Measurements from ENCODE around the gene ZGPAT.

Gene ZGPAT

DNA sequence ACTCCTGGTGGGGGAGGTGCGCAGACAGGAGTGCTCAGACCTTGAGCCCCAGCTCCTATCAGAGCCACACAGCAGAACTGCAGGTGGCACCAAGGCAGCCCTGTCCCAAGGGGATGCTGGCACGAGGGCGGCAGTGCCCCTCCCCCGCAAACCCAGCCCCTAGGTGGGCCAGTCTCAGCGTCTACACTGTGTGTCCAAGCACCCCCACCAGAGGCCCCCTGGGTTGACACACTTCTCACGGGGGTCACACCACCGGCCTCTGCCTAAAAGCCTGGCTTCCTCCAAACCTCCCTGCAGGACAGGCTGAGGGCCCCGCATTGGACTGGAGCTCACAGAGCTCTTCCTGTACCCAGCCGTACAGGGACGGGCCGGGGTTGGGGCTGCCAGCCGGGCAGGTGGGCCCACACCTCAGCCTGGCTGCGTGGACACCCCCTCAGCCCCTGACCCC, 39.8 kb downstream of the ZGPAT start:
- Histone ChIP-seq H3K27ac (ENCODE audit: low read length) (no peak overlapping the region), H3K27me3 (ENCODE audit: insufficient read depth, low read length) (no peaks in the 10 kb centered on the region), H3K9ac (ENCODE audit: low read depth, low read length) (no peak overlapping the region), H3K9me3 (ENCODE audit: insufficient read depth, low read depth, low read length) (no peaks in the 10 kb centered on the region), H3K4me1 (ENCODE audit: insufficient read depth, low read length) (no peaks in the 10 kb centered on the region), H3K4me3 (ENCODE audit: low read length) (no peak overlapping the region), H3K36me3 (ENCODE audit: insufficient read depth, low read depth, low read length) (peaks cover 14% of the 10 kb centered on the region; the same call in 1 of the 2 replicates)

DNA sequence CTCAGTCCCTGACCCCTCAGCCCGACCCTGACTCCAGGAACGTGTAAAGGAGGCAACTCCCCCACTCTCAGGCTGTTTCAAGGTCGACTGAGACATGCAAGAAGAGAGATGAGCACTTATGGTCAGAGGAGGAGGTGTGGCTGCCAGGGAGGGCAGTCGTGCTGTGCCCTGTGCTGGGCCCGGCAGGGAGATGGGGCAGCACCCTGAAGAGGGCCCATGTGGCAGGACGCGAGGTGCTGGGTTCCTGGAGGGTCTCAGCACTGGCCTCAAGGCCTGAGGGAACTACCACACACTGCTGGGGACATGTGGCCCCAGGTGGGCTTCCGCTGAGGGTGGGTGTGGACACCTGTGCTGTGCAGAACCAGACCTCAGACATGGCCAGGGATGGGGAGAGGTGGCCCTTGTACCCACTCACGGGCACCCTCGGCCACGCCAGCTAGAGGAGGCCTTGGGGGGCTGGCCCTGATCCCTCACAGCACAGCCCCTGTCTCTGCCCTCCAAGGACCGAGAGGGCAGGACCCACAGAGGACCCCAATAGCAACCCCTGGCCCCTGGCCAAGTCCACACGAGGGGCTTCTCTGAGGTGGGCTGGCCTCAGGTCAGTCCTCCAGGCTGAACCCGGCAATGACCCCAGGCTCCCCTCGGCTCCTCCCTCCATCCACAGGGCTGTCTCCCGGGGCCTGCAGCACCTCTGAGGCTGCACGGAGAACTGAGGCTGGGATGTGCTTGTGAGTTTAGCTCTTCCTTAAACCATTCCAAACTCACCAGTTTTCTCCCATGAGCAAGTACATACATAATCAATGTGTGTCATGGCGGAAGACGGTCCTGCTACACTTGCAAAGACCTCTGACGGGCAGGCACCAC, 40.5 kb downstream of the ZGPAT start:
- Histone ChIP-seq H3K27ac (ENCODE audit: low read length) (no peak overlapping the region), H3K36me3 (ENCODE audit: insufficient read depth, low read depth, low read length) (peaks cover 11% of the 10 kb centered on the region; the same call in 1 of the 2 replicates), H3K27me3 (ENCODE audit: insufficient read depth, low read length) (no peaks in the 10 kb centered on the region), H3K9ac (ENCODE audit: low read depth, low read length) (no peak overlapping the region), H3K4me1 (ENCODE audit: insufficient read depth, low read length) (no peaks in the 10 kb centered on the region), H3K9me3 (ENCODE audit: insufficient read depth, low read depth, low read length) (no peaks in the 10 kb centered on the region), H3K4me3 (ENCODE audit: low read length) (no peak overlapping the region)

- Histone ChIP-seq H3K27ac (ENCODE audit: low read length) (no peak overlapping the region), H3K9me3 (ENCODE audit: insufficient read depth, low read depth, low read length) (no peaks in the 10 kb centered on the region), H3K4me1 (ENCODE audit: insufficient read depth, low read length) (no peaks in the 10 kb centered on the region), H3K4me3 (ENCODE audit: low read length) (no peak overlapping the region), H3K9ac (ENCODE audit: low read depth, low read length) (no peak overlapping the region), H3K27me3 (ENCODE audit: insufficient read depth, low read length) (no peaks in the 10 kb centered on the region), H3K36me3 (ENCODE audit: insufficient read depth, low read depth, low read length) (peaks cover 5% of the 10 kb centered on the region; the same call in 1 of the 2 replicates)
Measured at GRCh38 chr20:63748934-63749270, 41.1 kb downstream of the ZGPAT start.

DNA sequence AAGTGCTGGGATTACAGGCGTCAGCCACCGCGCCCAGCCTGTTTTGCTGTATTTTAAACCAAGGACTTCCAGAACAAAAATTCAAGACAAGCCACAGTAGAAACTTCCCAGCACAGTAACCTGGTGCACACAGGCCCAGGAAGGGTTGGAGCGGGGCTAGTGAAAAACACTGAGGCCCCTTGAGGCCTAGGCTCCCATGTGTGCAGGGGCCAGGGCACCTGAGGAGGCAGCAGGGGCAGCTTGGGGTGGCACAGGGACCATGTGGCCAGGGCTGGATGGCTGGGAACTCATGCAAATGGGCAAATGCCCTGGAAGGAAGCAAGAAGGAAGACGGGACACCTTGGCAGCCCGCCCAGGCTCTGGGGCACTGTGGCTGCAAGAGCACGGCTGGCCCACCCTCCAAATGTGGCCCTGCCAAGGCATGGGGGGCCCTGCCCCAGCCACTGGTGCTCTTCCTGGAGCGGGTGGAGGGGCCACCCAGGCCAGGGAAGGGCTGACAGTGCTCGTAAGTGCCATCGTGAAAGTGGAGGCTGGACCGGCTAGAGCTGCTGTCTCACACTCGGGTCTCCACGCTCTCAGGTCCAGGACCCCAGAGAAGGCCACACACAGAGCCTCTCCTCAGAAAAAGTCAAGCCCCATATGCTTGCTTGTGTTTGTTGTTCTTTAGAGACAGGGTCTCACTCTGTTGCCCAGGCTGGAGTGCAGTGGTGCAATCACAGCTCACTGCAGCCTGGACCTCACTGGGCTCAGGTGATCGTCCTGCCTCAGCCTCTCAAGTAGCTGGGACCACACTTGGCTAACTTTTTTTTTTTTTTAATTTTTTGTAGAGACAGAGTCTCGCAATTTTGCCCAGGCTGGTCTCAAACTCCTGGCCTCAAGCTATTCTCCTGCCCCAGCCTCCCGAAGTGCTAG, 42.0 kb downstream of the ZGPAT start:
- no peak overlapping the region for H3K4me3 ChIP-seq (ENCODE audit: low read length)
- no peak overlapping the region for H3K27ac ChIP-seq (ENCODE audit: low read length)
- H3K4me1 ChIP-seq (ENCODE audit: insufficient read depth, low read length): no peaks in the 10 kb centered on the region
- no peaks in the 10 kb centered on the region for H3K9me3 ChIP-seq (ENCODE audit: insufficient read depth, low read depth, low read length)
- no peak overlapping the region for H3K9ac ChIP-seq (ENCODE audit: low read depth, low read length)
- no peaks in the 10 kb centered on the region for H3K36me3 ChIP-seq (ENCODE audit: insufficient read depth, low read depth, low read length)
- H3K27me3 ChIP-seq (ENCODE audit: insufficient read depth, low read length): no peaks in the 10 kb centered on the region

GRCh38 chr20:63750807-63751470, 43.1 kb downstream of the ZGPAT start:
- Histone ChIP-seq H3K4me1 (ENCODE audit: insufficient read depth, low read length) (no peaks in the 10 kb centered on the region), H3K9ac (ENCODE audit: low read depth, low read length) (no peak overlapping the region), H3K27ac (ENCODE audit: low read length) (no peak overlapping the region), H3K27me3 (ENCODE audit: insufficient read depth, low read length) (no peaks in the 10 kb centered on the region), H3K4me3 (ENCODE audit: low read length) (no peak overlapping the region), H3K36me3 (ENCODE audit: insufficient read depth, low read depth, low read length) (no peaks in the 10 kb centered on the region), H3K9me3 (ENCODE audit: insufficient read depth, low read depth, low read length) (no peaks in the 10 kb centered on the region)

- no peaks in the 10 kb centered on the region for H3K4me1 ChIP-seq (ENCODE audit: insufficient read depth, low read length)
- no peak overlapping the region for H3K27ac ChIP-seq (ENCODE audit: low read length)
- H3K4me3 ChIP-seq (ENCODE audit: low read length): no peak overlapping the region
Measured at GRCh38 chr20:63751471-63752271, 43.8 kb downstream of the ZGPAT start.

GRCh38 chr20:63752411-63753101, 44.7 kb downstream of the ZGPAT start:
- no peak overlapping the region for H3K27ac ChIP-seq (ENCODE audit: low read length)
- no peaks in the 10 kb centered on the region for H3K4me1 ChIP-seq (ENCODE audit: insufficient read depth, low read length)
- no peak overlapping the region for H3K4me3 ChIP-seq (ENCODE audit: low read length)
- no peaks in the 10 kb centered on the region for H3K36me3 ChIP-seq (ENCODE audit: insufficient read depth, low read depth, low read length)
- no peak overlapping the region for H3K9ac ChIP-seq (ENCODE audit: low read depth, low read length)
- no peaks in the 10 kb centered on the region for H3K9me3 ChIP-seq (ENCODE audit: insufficient read depth, low read depth, low read length)
- no peaks in the 10 kb centered on the region for H3K27me3 ChIP-seq (ENCODE audit: insufficient read depth, low read length)

More at GRCh38 chr20:63751471-63752271, 43.8 kb downstream of the ZGPAT start:
- Histone ChIP-seq H3K9ac (ENCODE audit: low read depth, low read length) (no peak overlapping the region), H3K27me3 (ENCODE audit: insufficient read depth, low read length) (no peaks in the 10 kb centered on the region), H3K36me3 (ENCODE audit: insufficient read depth, low read depth, low read length) (no peaks in the 10 kb centered on the region), H3K9me3 (ENCODE audit: insufficient read depth, low read depth, low read length) (no peaks in the 10 kb centered on the region)

DNA sequence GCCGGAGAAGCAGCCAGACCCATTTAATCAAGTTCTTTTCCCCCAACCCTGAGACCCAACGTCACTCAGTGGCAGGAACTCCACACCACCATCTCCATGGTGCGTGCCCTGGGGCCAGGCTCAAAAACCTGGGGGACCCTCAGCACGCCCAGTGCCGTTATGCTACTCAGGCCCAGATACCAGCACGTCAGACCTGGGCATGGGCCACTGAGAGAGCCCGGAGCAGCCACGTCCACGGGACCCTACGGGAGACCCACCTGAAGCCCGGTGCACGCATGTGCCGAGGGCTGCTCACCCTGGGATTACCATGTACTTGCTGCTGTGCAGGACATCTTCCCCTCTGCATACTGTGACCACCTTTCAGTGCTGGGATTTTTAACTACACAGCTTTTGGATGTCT, 45.5 kb downstream of the ZGPAT start:
- no peaks in the 10 kb centered on the region for H3K9me3 ChIP-seq (ENCODE audit: insufficient read depth, low read depth, low read length)
- H3K4me1 ChIP-seq (ENCODE audit: insufficient read depth, low read length): no peaks in the 10 kb centered on the region
- H3K36me3 ChIP-seq (ENCODE audit: insufficient read depth, low read depth, low read length): no peaks in the 10 kb centered on the region
- no peak overlapping the region for H3K27ac ChIP-seq (ENCODE audit: low read length)
- H3K4me3 ChIP-seq (ENCODE audit: low read length): no peak overlapping the region
- no peaks in the 10 kb centered on the region for H3K27me3 ChIP-seq (ENCODE audit: insufficient read depth, low read length)
- H3K9ac ChIP-seq (ENCODE audit: low read depth, low read length): no peak overlapping the region

DNA sequence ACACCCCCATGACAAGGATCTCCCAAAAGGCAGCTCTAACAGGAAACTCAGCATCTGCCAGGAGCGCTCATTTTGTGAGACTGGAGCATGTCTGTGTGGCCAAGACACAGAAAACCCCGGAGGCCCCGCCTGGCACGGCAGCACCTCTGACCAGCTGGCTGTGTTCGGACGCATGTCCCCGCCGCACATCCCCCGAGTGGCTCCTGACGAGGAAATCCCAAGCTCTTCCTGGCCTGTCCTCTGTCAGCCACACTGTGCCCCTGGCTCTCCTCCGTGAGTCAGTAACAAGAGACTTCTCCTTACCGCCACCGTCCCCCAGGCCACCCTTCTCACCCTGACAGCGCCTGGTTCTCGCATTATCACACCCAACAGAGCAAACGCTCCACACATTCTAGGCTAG, 46.2 kb downstream of the ZGPAT start:
- no peaks in the 10 kb centered on the region for H3K4me1 ChIP-seq (ENCODE audit: insufficient read depth, low read length)
- H3K27ac ChIP-seq (ENCODE audit: low read length): no peak overlapping the region
- no peaks in the 10 kb centered on the region for H3K27me3 ChIP-seq (ENCODE audit: insufficient read depth, low read length)
- no peaks in the 10 kb centered on the region for H3K36me3 ChIP-seq (ENCODE audit: insufficient read depth, low read depth, low read length)
- H3K4me3 ChIP-seq (ENCODE audit: low read length): no peak overlapping the region
- H3K9ac ChIP-seq (ENCODE audit: low read depth, low read length): no peak overlapping the region
- H3K9me3 ChIP-seq (ENCODE audit: insufficient read depth, low read depth, low read length): no peaks in the 10 kb centered on the region

DNA sequence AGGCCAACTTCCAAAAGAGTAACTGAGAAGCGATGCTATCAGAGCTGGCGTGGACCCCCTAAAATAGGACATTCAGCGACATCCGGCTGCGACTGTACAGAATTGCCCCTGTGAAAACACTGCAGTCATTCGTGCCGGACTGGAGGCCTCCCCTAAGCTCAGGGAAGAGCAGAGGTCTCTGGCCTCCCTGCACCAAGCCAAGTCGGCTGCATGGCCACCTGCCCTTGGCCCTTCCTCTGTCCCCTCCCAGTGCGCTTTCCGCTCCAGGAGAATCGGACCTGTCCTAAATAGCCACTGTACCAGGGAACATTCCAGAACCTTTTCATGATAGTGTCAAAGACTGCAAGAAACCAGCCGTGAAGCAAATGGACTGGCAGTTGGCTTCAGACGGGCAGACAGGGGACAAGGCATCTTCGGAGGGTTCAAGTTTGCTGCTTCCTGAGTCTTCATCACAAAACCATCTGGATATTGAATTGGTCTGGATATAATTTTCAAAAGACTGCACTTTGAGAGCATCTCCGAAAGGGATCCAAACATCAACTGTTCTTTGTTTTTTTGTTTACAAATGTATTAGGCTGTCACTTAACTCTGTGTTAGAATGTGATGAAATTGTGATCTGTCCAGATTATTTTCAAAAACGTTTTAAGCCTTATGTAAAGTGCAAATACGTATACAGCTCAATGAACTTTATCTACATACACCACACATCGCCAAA, 48.3 kb downstream of the ZGPAT start:
- no peak overlapping the region for H3K4me3 ChIP-seq (ENCODE audit: low read length)
- no peaks in the 10 kb centered on the region for H3K4me1 ChIP-seq (ENCODE audit: insufficient read depth, low read length)
- no peak overlapping the region for H3K27ac ChIP-seq (ENCODE audit: low read length)
- no peak overlapping the region for H3K9ac ChIP-seq (ENCODE audit: low read depth, low read length)
- no peaks in the 10 kb centered on the region for H3K9me3 ChIP-seq (ENCODE audit: insufficient read depth, low read depth, low read length)
- H3K36me3 ChIP-seq (ENCODE audit: insufficient read depth, low read depth, low read length): no peaks in the 10 kb centered on the region
- no peaks in the 10 kb centered on the region for H3K27me3 ChIP-seq (ENCODE audit: insufficient read depth, low read length)
